ENCODE measurements around the gene EIF2S3.
A peak's percentile ranks its signal among the peaks of the same experiment; 100 is the strongest.
"Not testable (repeated sequence)": the region's sequence is repeated elsewhere in the genome, so short reads cannot be mapped to it uniquely, and the experiment has no call there.

Gene EIF2S3

GRCh38 chrX:24054182-24055042, at the start of gene EIF2S3:
TSS of gene EIF2S3 (plus strand) at chrX:24054956. CDS start at chrX:24054969, 13 bp downstream.
- peak; percentile 95 to 97 for DNase-seq

GRCh38 chrX:24005028-24005427, 49.7 kb upstream of the EIF2S3 start:
- DNase-seq: no peak

- no peak for DNase-seq
These were observed 48.9 kb upstream of the EIF2S3 start for GRCh38 chrX:24005867-24006266.

- DNase-seq: no peak
These were observed 42.5 kb upstream of the EIF2S3 start for GRCh38 chrX:24012266-24012665.

GRCh38 chrX:24014388-24015018, 40.3 kb upstream of the EIF2S3 start:
- no peak for DNase-seq

GRCh38 chrX:24017674-24018073, 37.1 kb upstream of the EIF2S3 start:
- no peak for DNase-seq

- no peak for DNase-seq
These were observed 35.9 kb upstream of the EIF2S3 start for GRCh38 chrX:24018809-24019208.

GRCh38 chrX:24019448-24019847, 35.3 kb upstream of the EIF2S3 start:
- no peak for DNase-seq

GRCh38 chrX:24020306-24020876, 34.4 kb upstream of the EIF2S3 start:
- no peak for DNase-seq

- DNase-seq: no peak
These were observed 31.2 kb upstream of the EIF2S3 start for GRCh38 chrX:24023544-24023943.

- no peak for DNase-seq
These were observed 30.6 kb upstream of the EIF2S3 start for GRCh38 chrX:24023972-24024669.

GRCh38 chrX:24024819-24025740, 29.7 kb upstream of the EIF2S3 start:
- peak; percentile 87 to 89 for DNase-seq

- peak in 1 of 2 experiments; percentile 67 for DNase-seq
These were observed 28.9 kb upstream of the EIF2S3 start for GRCh38 chrX:24025741-24026403.

- DNase-seq: peak in 1 of 2 experiments; percentile 10
These were observed 28.3 kb upstream of the EIF2S3 start for GRCh38 chrX:24026432-24026831.

- DNase-seq: no peak
These were observed 27.7 kb upstream of the EIF2S3 start, which contains the start of gene KLHL15 for GRCh38 chrX:24027086-24027485. TSS of gene KLHL15 (minus strand) at chrX:24027186. CDS start at chrX:24006693, 20,493 bp downstream.

- no peak for DNase-seq
These were observed 26.8 kb upstream of the EIF2S3 start for GRCh38 chrX:24027985-24028384.

GRCh38 chrX:24030597-24030996, 24.2 kb upstream of the EIF2S3 start:
- no peak for DNase-seq

- DNase-seq: no peak
These were observed 20.3 kb upstream of the EIF2S3 start for GRCh38 chrX:24034485-24034884.

- no peak for DNase-seq
These were observed 17.0 kb upstream of the EIF2S3 start for GRCh38 chrX:24037729-24038128.

- not testable (repeated sequence) for DNase-seq
These were observed 8.7 kb upstream of the EIF2S3 start for GRCh38 chrX:24046060-24046459.

- DNase-seq: not testable (repeated sequence)
These were observed 5.1 kb upstream of the EIF2S3 start for GRCh38 chrX:24049643-24050042.
